ENCODE results near the gene LRIG1.

Gene LRIG1

DNA sequence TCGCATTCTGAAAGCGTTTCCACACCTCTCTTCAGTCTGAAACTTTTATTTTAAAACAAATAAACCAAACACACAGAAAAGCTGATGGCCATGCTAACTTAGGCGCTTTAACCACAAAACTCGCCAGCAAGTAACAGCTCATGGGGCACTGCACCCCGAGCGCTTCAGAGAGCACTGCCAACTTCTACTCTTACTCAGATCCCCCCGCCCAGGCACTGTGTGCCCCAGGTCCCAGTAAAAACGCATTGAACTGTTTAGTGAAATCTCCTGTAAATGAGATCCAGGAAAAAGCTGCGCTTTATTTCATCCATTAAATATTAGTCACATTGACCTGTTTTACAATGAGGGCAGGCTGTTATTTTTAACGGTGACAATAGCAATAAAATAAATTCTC, 99.7 kb downstream of the LRIG1 start:
- no peak for TF ChIP-seq REPIN1 (tag by site-specific recombination; IDR thresholded peaks at IDR 0.05; ENCODE audit: low read depth)
- TF ChIP-seq ZNF184 (tag by site-specific recombination; IDR thresholded peaks at IDR 0.05) = no peak
- TF ChIP-seq ZFP3 (tag by site-specific recombination; IDR thresholded peaks at IDR 0.05; ENCODE audit: low read depth) = no peak
- no peak for TF ChIP-seq ZNF514 (tag by site-specific recombination; IDR thresholded peaks at IDR 0.05)
- no peak for TF ChIP-seq ZNF776 (tag by site-specific recombination; IDR thresholded peaks at IDR 0.05; ENCODE audit: borderline replicate concordance)
- no peak for TF ChIP-seq ZNF48 (tag by site-specific recombination; IDR thresholded peaks at IDR 0.05)
- TF ChIP-seq HOXD13 (CRISPR knock-in tag; IDR thresholded peaks at IDR 0.05; ENCODE audit: borderline replicate concordance) = no peak
- TF ChIP-seq TRIM28 (IDR thresholded peaks at IDR 0.05; ENCODE audit: borderline replicate concordance, low read length) = no peak
- TF ChIP-seq ZBTB7A (tag by site-specific recombination; IDR thresholded peaks at IDR 0.05; ENCODE audit: low read depth) = no peak
- TF ChIP-seq, protein P1, sequence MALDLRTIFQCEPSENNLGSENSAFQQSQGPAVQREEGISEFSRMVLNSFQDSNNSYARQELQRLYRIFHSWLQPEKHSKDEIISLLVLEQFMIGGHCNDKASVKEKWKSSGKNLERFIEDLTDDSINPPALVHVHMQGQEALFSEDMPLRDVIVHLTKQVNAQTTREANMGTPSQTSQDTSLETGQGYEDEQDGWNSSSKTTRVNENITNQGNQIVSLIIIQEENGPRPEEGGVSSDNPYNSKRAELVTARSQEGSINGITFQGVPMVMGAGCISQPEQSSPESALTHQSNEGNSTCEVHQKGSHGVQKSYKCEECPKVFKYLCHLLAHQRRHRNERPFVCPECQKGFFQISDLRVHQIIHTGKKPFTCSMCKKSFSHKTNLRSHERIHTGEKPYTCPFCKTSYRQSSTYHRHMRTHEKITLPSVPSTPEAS (tag by site-specific recombination; IDR thresholded peaks at IDR 0.05) = no peak
- no peak for TF ChIP-seq ZNF843 (tag by site-specific recombination; IDR thresholded peaks at IDR 0.05)
- ChIA-PET POLR2A (no interaction called here), CTCF (interaction anchor here (0.7 to 1.0 kb wide), 2 partner anchors 23 to 181 kb away, joined by 3 read pairs; no protein-coding TSS in a partner anchor)
- peaks cover 0 to 69% of the 10 kb centered on the region in 2 experiments; a peak in 1 of 3 replicates for H3K36me3 ChIP-seq (ENCODE audit: control insufficient read depth in 2 of 2, insufficient read depth in 1 of 2, low read length in 2 of 2)
- no peak overlapping the region for H3K27ac ChIP-seq (ENCODE audit: extremely low read depth, low read depth, low read length)
- H3K4me1 ChIP-seq (ENCODE audit: control insufficient read depth, insufficient read depth, low read length) = no peaks in the 10 kb centered on the region
- no peaks in the 10 kb centered on the region for H3K9me3 ChIP-seq (ENCODE audit: control insufficient read depth, insufficient read depth, low read depth, low read length)
- no peak overlapping the region for H3K4me3 ChIP-seq (ENCODE audit: low read depth, low read length)

DNA sequence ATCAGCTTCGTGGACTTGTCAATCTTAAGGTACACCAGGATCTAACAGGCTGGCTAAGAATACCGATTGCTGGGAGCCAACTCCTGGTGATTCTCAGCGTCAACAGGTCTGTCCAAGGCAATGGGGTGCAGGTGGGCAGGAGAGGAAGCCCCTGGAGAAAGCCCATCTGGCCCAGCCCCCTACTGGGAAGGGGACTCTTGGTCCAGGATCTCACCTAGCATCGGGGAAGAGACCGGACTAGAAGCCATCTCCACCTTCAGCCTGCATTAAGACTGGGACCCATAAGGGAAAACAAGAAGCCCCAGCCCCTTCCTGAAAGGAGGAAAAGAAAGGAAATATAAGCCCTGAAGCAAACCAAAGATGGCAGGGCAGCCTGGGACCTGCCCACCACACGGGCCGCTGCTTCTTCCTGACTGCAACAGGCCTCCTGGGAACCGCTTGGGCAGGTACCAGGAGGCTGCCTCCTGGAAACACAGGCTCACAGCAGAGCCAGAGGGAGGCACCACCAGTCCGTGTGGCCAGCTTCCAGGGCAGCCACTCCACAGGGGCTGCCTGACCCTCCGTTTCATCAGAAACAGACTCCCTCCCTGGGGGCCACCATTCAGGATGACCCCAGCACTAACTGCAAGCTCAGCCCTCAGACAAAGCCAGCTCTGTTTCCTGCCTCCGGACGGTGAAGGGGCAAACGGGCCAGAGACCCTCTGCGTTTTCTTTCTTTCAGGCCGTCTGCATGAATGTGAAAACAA, 100.2 kb downstream of the LRIG1 start:
- TF ChIP-seq ZNF701 (tag by site-specific recombination; IDR thresholded peaks at IDR 0.05) = no peak
- TF ChIP-seq PRDM1 (tag by site-specific recombination; IDR thresholded peaks at IDR 0.05) = no peak
- no peak for TF ChIP-seq ZNF560 (tag by site-specific recombination; IDR thresholded peaks at IDR 0.05; ENCODE audit: borderline replicate concordance)
- no peak for TF ChIP-seq EGR2 (tag by site-specific recombination; IDR thresholded peaks at IDR 0.05; ENCODE audit: low read depth)
- TF ChIP-seq ZNF138 (tag by site-specific recombination; IDR thresholded peaks at IDR 0.05; ENCODE audit: borderline replicate concordance) = no peak

DNA sequence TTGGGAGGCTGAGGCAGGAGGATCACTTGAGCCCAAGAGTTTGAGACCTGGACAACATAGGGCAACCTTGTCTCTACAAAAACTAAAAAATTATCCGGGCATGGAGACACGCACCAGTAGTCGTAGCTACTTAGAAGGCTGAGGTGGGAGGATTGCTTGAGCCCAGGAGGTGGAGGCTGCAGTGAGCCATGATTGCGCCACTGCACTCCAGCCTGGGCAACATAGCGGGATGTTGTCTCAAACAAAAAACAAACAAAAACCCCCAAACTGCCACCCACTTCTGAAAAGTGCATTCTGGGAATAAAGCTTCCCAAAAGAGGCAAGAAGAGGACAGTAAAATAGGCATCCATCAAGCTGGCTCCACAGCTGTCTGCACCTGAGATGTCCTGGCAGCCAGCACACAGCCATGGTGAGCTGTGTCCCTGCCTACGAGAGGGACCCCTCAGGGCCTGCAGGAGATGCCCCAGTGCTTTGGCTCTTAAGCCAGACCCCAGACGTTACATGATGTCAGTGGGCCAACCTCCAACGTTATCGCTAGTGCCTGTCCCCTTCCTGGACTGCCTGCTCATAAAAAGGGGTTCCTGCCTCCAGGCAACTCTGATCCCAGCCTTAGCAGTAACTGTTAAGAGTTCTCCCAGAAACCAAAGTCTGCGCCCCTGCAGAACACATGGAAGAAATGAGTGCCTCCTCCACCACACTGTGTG, 101.1 kb downstream of the LRIG1 start:
- no peak overlapping the region for H3K27ac ChIP-seq (ENCODE audit: extremely low read depth, low read depth, low read length)
- no peak overlapping the region for H3K4me3 ChIP-seq (ENCODE audit: low read depth, low read length)
- TF ChIP-seq ZNF677 (tag by site-specific recombination; IDR thresholded peaks at IDR 0.05) = no peak
- TF ChIP-seq ZNF138 (tag by site-specific recombination; IDR thresholded peaks at IDR 0.05; ENCODE audit: borderline replicate concordance) = no peak
- TF ChIP-seq, protein P2, sequence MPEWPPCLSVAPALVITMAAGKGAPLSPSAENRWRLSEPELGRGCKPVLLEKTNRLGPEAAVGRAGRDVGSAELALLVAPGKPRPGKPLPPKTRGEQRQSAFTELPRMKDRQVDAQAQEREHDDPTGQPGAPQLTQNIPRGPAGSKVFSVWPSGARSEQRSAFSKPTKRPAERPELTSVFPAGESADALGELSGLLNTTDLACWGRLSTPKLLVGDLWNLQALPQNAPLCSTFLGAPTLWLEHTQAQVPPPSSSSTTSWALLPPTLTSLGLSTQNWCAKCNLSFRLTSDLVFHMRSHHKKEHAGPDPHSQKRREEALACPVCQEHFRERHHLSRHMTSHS (tag by site-specific recombination; IDR thresholded peaks at IDR 0.05) = no peak
- peaks cover 0 to 67% of the 10 kb centered on the region in 2 experiments; a peak in 1 of 3 replicates for H3K36me3 ChIP-seq (ENCODE audit: control insufficient read depth in 2 of 2, insufficient read depth in 1 of 2, low read length in 2 of 2)
- CTCF ChIA-PET = interaction anchor here (1.5 kb wide), 1 partner anchor 423 kb away, joined by 3 read pairs; no protein-coding TSS in a partner anchor
- POLR2A ChIA-PET = no interaction called here
- H3K9me3 ChIP-seq (ENCODE audit: control insufficient read depth, insufficient read depth, low read depth, low read length) = no peaks in the 10 kb centered on the region
- H3K4me1 ChIP-seq (ENCODE audit: control insufficient read depth, insufficient read depth, low read length) = no peaks in the 10 kb centered on the region

More for the DNA sequence above, 100.2 kb downstream of the LRIG1 start:
- ChIA-PET POLR2A (no interaction called here), CTCF (interaction anchor here (0.7 to 1.0 kb wide), 2 partner anchors 22 to 180 kb away, joined by 3 read pairs; no protein-coding TSS in a partner anchor)
- no peak overlapping the region for H3K4me3 ChIP-seq (ENCODE audit: low read depth, low read length)
- H3K9me3 ChIP-seq (ENCODE audit: control insufficient read depth, insufficient read depth, low read depth, low read length) = no peaks in the 10 kb centered on the region
- H3K27ac ChIP-seq (ENCODE audit: extremely low read depth, low read depth, low read length) = no peak overlapping the region
- H3K36me3 ChIP-seq (ENCODE audit: control insufficient read depth in 2 of 2, insufficient read depth in 1 of 2, low read length in 2 of 2) = peaks cover 0 to 69% of the 10 kb centered on the region in 2 experiments; a peak in 1 of 3 replicates
- H3K4me1 ChIP-seq (ENCODE audit: control insufficient read depth, insufficient read depth, low read length) = no peaks in the 10 kb centered on the region
